WTC11 (cell line): ENCODE results near the gene CSF1.

Source experiments
- IRF2 ChIP-seq: sonication (generic); formaldehyde crosslinking; IDR thresholded peaks from 2 replicates; pipeline ENCODE4 v1.8.0; 2022; ENCODE audit warnings: low read depth, missing genetic modification reagents, borderline replicate concordance
- TCF7 ChIP-seq: sonication (generic); formaldehyde crosslinking; IDR thresholded peaks from 2 replicates; pipeline ENCODE4 v1.8.0; 2022; ENCODE audit warnings: mild to moderate bottlenecking, low read depth, missing genetic modification reagents, moderate library complexity
- TF ChIP-seq, protein P1 (sequence below): fragments of 200-600 bp; IDR thresholded peaks from 2 replicates; pipeline ENCODE4 v1.8.0; 2022; ENCODE audit warnings: antibody characterized with exemption
- TF ChIP-seq, protein P2 (sequence below): sonication (generic); formaldehyde crosslinking; IDR thresholded peaks from 2 replicates; pipeline ENCODE4 v1.8.1; 2022; ENCODE audit warnings: low read depth, missing genetic modification reagents, borderline replicate concordance
- TF ChIP-seq, protein P3 (sequence below): sonication (generic); formaldehyde crosslinking; IDR thresholded peaks from 2 replicates; pipeline ENCODE4 v1.8.0; 2022; ENCODE audit warnings: mild to moderate bottlenecking, missing genetic modification reagents
- TF ChIP-seq, protein P4 (sequence below): fragments of 250-450 bp; sonication (Bioruptor Pico); IDR thresholded peaks from 2 replicates; pipeline ENCODE4 v1.9.0; 2021; ENCODE audit warnings: moderate library complexity, mild to moderate bottlenecking, inconsistent platforms, borderline replicate concordance
- TF ChIP-seq, protein P5 (sequence below): sonication (generic); formaldehyde crosslinking; conservative IDR thresholded peaks from 2 replicates; pipeline ENCODE4 v1.8.1; 2023; ENCODE audit warnings: mild to moderate bottlenecking, low read depth, missing genetic modification reagents, moderate library complexity
- TF ChIP-seq, protein P6 (sequence below): sonication (generic); formaldehyde crosslinking; IDR thresholded peaks from 2 replicates; pipeline ENCODE4 v1.8.0; 2022; ENCODE audit warnings: mild to moderate bottlenecking, missing genetic modification reagents

DNA sequence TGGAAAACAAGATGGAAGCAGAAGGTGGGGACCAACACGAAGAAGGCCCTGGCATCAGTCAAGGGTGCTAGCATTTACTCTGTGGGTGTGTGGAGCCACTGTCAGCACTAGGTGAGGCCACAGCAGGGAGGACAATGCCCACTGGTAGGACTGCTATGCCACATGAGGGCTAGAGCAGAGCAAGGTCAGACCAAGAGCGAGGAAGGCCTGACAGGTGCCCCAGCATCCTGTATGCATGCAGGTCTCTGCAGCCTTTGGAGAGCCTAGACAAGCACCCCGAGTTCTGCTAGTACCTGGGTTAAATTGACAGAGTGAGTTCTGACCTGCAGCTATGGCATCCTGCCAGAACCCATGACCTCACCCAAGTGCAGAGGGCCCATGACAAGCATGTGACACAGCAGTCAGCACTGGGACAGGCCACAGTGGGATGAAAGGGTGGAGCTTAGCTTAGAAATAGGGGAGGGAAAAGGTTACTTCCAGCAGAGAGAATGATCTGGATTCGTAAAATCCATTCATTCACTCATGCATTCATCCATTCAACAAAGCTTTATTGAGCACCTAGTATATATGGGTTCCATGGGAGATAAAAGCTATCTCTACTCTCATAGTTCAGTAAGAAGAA is 9.0 kb upstream of the CSF1 start:
- TF ChIP-seq, protein P1, sequence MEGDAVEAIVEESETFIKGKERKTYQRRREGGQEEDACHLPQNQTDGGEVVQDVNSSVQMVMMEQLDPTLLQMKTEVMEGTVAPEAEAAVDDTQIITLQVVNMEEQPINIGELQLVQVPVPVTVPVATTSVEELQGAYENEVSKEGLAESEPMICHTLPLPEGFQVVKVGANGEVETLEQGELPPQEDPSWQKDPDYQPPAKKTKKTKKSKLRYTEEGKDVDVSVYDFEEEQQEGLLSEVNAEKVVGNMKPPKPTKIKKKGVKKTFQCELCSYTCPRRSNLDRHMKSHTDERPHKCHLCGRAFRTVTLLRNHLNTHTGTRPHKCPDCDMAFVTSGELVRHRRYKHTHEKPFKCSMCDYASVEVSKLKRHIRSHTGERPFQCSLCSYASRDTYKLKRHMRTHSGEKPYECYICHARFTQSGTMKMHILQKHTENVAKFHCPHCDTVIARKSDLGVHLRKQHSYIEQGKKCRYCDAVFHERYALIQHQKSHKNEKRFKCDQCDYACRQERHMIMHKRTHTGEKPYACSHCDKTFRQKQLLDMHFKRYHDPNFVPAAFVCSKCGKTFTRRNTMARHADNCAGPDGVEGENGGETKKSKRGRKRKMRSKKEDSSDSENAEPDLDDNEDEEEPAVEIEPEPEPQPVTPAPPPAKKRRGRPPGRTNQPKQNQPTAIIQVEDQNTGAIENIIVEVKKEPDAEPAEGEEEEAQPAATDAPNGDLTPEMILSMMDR = no peak
- TF ChIP-seq, protein P2, sequence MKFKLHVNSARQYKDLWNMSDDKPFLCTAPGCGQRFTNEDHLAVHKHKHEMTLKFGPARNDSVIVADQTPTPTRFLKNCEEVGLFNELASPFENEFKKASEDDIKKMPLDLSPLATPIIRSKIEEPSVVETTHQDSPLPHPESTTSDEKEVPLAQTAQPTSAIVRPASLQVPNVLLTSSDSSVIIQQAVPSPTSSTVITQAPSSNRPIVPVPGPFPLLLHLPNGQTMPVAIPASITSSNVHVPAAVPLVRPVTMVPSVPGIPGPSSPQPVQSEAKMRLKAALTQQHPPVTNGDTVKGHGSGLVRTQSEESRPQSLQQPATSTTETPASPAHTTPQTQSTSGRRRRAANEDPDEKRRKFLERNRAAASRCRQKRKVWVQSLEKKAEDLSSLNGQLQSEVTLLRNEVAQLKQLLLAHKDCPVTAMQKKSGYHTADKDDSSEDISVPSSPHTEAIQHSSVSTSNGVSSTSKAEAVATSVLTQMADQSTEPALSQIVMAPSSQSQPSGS = no peak
- TF ChIP-seq, protein P3, sequence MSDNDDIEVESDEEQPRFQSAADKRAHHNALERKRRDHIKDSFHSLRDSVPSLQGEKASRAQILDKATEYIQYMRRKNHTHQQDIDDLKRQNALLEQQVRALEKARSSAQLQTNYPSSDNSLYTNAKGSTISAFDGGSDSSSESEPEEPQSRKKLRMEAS = no peak
- TF ChIP-seq, protein P4, sequence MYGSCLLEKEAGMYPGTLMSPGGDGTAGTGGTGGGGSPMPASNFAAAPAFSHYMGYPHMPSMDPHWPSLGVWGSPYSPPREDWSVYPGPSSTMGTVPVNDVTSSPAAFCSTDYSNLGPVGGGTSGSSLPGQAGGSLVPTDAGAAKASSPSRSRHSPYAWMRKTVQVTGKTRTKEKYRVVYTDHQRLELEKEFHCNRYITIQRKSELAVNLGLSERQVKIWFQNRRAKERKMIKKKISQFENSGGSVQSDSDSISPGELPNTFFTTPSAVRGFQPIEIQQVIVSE = no peak
- TF ChIP-seq, protein P5, sequence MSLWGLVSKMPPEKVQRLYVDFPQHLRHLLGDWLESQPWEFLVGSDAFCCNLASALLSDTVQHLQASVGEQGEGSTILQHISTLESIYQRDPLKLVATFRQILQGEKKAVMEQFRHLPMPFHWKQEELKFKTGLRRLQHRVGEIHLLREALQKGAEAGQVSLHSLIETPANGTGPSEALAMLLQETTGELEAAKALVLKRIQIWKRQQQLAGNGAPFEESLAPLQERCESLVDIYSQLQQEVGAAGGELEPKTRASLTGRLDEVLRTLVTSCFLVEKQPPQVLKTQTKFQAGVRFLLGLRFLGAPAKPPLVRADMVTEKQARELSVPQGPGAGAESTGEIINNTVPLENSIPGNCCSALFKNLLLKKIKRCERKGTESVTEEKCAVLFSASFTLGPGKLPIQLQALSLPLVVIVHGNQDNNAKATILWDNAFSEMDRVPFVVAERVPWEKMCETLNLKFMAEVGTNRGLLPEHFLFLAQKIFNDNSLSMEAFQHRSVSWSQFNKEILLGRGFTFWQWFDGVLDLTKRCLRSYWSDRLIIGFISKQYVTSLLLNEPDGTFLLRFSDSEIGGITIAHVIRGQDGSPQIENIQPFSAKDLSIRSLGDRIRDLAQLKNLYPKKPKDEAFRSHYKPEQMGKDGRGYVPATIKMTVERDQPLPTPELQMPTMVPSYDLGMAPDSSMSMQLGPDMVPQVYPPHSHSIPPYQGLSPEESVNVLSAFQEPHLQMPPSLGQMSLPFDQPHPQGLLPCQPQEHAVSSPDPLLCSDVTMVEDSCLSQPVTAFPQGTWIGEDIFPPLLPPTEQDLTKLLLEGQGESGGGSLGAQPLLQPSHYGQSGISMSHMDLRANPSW (CRISPR knock-in tag) = no peak
- TF ChIP-seq, protein P6, sequence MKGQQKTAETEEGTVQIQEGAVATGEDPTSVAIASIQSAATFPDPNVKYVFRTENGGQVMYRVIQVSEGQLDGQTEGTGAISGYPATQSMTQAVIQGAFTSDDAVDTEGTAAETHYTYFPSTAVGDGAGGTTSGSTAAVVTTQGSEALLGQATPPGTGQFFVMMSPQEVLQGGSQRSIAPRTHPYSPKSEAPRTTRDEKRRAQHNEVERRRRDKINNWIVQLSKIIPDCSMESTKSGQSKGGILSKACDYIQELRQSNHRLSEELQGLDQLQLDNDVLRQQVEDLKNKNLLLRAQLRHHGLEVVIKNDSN (CRISPR knock-in tag) = no peak
- TF ChIP-seq TCF7 = no peak
- no peak for TF ChIP-seq IRF2 (CRISPR knock-in tag)
